ENCODE results near the gene RFFL. TPM values are rescaled to one million over a fixed set of nuclear protein-coding genes. Genes with fewer than 3 reads are reported as not detected.

The RFFL gene
- total RNA-seq, 2 donors from 2014 or later, result 33.8 to 56.6 TPM

GRCh38 chr17:34990921-34991365, 72.6 kb downstream of the RFFL start:
- Mint-ChIP-seq H3K4me1 (peaks cover 12% of the 10 kb centered on the region), H3K36me3 (ENCODE audit: low read depth) (peaks cover 92% of the 10 kb centered on the region), H3K9me3 (no peaks in the 10 kb centered on the region), H3K27ac (no peak overlapping the region), H3K27me3 (ENCODE audit: insufficient read depth) (no peaks in the 10 kb centered on the region), H3K4me3 (no peak overlapping the region)
- Histone ChIP-seq H3K36me3 (ENCODE audit: control insufficient read depth, insufficient read depth, low read length) (peaks cover 93% of the 10 kb centered on the region), H3K27me3 (ENCODE audit: control insufficient read depth, insufficient read depth, low read length, poor library complexity, severe bottlenecking) (no peaks in the 10 kb centered on the region), H3K9me3 (ENCODE audit: control insufficient read depth, low read length) (no peaks in the 10 kb centered on the region), H3K9ac (ENCODE audit: extremely low read depth, low read length, poor library complexity, severe bottlenecking) (no peak overlapping the region), H3K4me3 (ENCODE audit: low read length) (no peak overlapping the region), H3K27ac (ENCODE audit: low read depth, low read length) (no peak overlapping the region), H3K4me1 (ENCODE audit: control insufficient read depth, insufficient read depth, low read length) (peaks cover 3% of the 10 kb centered on the region)
- no peak for TF ChIP-seq CTCF (conservative IDR thresholded peaks at IDR 0.05)
- WGBS, 2 experiments (ENCODE audit: insufficient coverage in 1 of 2, insufficient read length in 1 of 2), result 93 to 98% methylated on average over 6 of the region's 6 CpGs
- no peak for DNase-seq

GRCh38 chr17:34989473-34989872, 74.0 kb downstream of the RFFL start:
- no peak overlapping the region for H3K9ac ChIP-seq (ENCODE audit: extremely low read depth, low read length, poor library complexity, severe bottlenecking)
- Mint-ChIP-seq H3K27me3 (ENCODE audit: insufficient read depth) (no peaks in the 10 kb centered on the region), H3K27ac (no peak overlapping the region), H3K4me3 (no peak overlapping the region), H3K9me3 (no peaks in the 10 kb centered on the region), H3K4me1 (peaks cover 12% of the 10 kb centered on the region), H3K36me3 (ENCODE audit: low read depth) (peaks cover 90% of the 10 kb centered on the region)
- no peak overlapping the region for H3K4me3 ChIP-seq (ENCODE audit: low read length)
- no peak for TF ChIP-seq CTCF (conservative IDR thresholded peaks at IDR 0.05)
- DNase-seq, result no peak
- peaks cover 91% of the 10 kb centered on the region for H3K36me3 ChIP-seq (ENCODE audit: control insufficient read depth, insufficient read depth, low read length)
- no peaks in the 10 kb centered on the region for H3K9me3 ChIP-seq (ENCODE audit: control insufficient read depth, low read length)
- H3K4me1 ChIP-seq (ENCODE audit: control insufficient read depth, insufficient read depth, low read length), result peaks cover 3% of the 10 kb centered on the region
- 91 to 95% methylated on average over 9 to 10 of the region's 10 CpGs for WGBS, 2 experiments (ENCODE audit: insufficient coverage in 1 of 2, insufficient read length in 1 of 2)
- no peaks in the 10 kb centered on the region for H3K27me3 ChIP-seq (ENCODE audit: control insufficient read depth, insufficient read depth, low read length, poor library complexity, severe bottlenecking)
- H3K27ac ChIP-seq (ENCODE audit: low read depth, low read length), result no peak overlapping the region

- no peaks in the 10 kb centered on the region for H3K9me3 ChIP-seq (ENCODE audit: control insufficient read depth, low read length)
- H3K27me3 Mint-ChIP-seq (ENCODE audit: insufficient read depth), result no peaks in the 10 kb centered on the region
- DNase-seq, result no peak
- H3K4me3 ChIP-seq (ENCODE audit: low read length), result no peak overlapping the region
- H3K36me3 ChIP-seq (ENCODE audit: control insufficient read depth, insufficient read depth, low read length), result peaks cover 91% of the 10 kb centered on the region
- no peaks in the 10 kb centered on the region for H3K27me3 ChIP-seq (ENCODE audit: control insufficient read depth, insufficient read depth, low read length, poor library complexity, severe bottlenecking)
- TF ChIP-seq CTCF (conservative IDR thresholded peaks at IDR 0.05), result no peak
- no peak overlapping the region for H3K9ac ChIP-seq (ENCODE audit: extremely low read depth, low read length, poor library complexity, severe bottlenecking)
- no peak overlapping the region for H3K4me3 Mint-ChIP-seq
- 77 to 90% methylated on average over 1 to 2 of the region's 2 CpGs for WGBS, 2 experiments (ENCODE audit: insufficient coverage in 1 of 2, insufficient read length in 1 of 2)
- H3K4me1 ChIP-seq (ENCODE audit: control insufficient read depth, insufficient read depth, low read length), result peaks cover 3% of the 10 kb centered on the region
- no peak overlapping the region for H3K27ac ChIP-seq (ENCODE audit: low read depth, low read length)
- H3K4me1 Mint-ChIP-seq, result peaks cover 12% of the 10 kb centered on the region
- H3K36me3 Mint-ChIP-seq (ENCODE audit: low read depth), result peaks cover 90% of the 10 kb centered on the region
- H3K9me3 Mint-ChIP-seq, result no peaks in the 10 kb centered on the region
- H3K27ac Mint-ChIP-seq, result peak overlapping the region; percentile 36
Measured at GRCh38 chr17:34988644-34989043, 74.9 kb downstream of the RFFL start.
